ENCODE measurements around the gene ZNF708. TPM values are rescaled to one million over a fixed set of nuclear protein-coding genes. Genes with fewer than 3 reads are reported as not detected.
"Not testable (repeated sequence)": the region's sequence is repeated elsewhere in the genome, so short reads cannot be mapped to it uniquely, and the experiment has no call there.

The ZNF708 gene
- total and polyA plus RNA-seq, 11 donors: 3.1 to 8.7 (median 4.0) TPM

DNA sequence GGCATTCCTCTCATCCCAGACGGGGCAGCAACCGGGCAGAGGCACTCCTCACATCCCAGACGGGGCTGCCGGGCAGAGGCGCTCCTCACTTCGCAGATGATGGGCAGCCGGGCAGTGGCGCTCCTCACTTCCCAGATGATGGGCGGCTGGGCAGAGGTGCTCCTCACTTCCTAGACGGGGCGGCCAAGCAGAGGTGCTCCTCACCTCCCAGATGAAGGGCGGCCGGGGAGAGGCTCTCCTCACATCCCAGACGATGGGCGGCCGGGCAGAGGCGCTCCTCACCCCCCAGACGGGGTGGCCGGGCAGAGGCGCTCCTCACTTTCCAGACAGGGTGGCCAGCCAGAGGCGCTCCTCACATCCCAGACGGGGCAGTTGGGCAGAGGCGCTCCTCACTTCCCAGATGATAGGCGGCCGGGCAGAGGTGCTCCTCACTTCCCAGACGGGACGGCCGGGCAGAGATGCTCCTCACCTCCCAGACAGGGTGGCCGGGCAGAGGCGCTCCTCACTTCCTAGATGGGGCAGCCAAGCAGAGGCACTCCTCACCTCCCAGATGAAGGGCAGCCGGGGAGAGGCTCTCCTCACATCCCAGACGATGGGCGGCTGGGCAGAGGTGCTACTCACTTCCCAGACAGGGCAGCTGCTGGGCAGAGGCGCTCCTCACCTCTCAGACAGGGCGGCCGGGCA is 68.9 kb downstream of the ZNF708 start:
- no peaks in the 10 kb centered on the region for H3K9me3 ChIP-seq
- no peak overlapping the region for H3K27ac ChIP-seq
- no peak for TF ChIP-seq CTCF (IDR thresholded peaks at IDR 0.05)
- no peak for TF ChIP-seq POLR2A (IDR thresholded peaks at IDR 0.05)
- intact Hi-C loops (cut with DNase I): no loop called here
- DNase-seq (no peak), ATAC-seq (no peak)
- H3K4me3 ChIP-seq: no peak overlapping the region
- H3K36me3 ChIP-seq: no peaks in the 10 kb centered on the region
- H3K27me3 ChIP-seq: no peaks in the 10 kb centered on the region
- 89 to 96% (median 92%) methylated on average over 25 to 36 of the region's 36 CpGs for WGBS, 4 donors
- H3K4me1 ChIP-seq: no peaks in the 10 kb centered on the region

- H3K27me3 ChIP-seq; DNase-seq; H3K27ac ChIP-seq; H3K4me1 ChIP-seq; H3K4me3 ChIP-seq; H3K36me3 ChIP-seq; intact Hi-C loops (cut with DNase I); ATAC-seq; H3K9me3 ChIP-seq: not testable (repeated sequence)
- WGBS, 4 donors: 78 to 91% (median 85%) methylated on average over 15 to 27 of the region's 27 CpGs
These were observed 69.6 kb downstream of the ZNF708 start for GRCh38 chr19:21259421-21260124.

GRCh38 chr19:21256722-21257121 is 72.5 kb downstream of the ZNF708 start:
- Histone ChIP-seq H3K4me3 (no peak overlapping the region), H3K9me3 (peaks cover 0 to 4% (median 0%) of the 10 kb centered on the region in 12 donors), H3K27ac (no peak overlapping the region), H3K36me3 (no peaks in the 10 kb centered on the region), H3K4me1 (no peaks in the 10 kb centered on the region), H3K27me3 (no peaks in the 10 kb centered on the region)
- intact Hi-C loops (cut with DNase I): no loop called here
- WGBS, 4 donors: 38 to 59% (median 48%) methylated on average over 1 of the region's 1 CpG
- ATAC-seq (no peak), DNase-seq (no peak)
- TF ChIP-seq CTCF (IDR thresholded peaks at IDR 0.05): peak in 7 of 12 donors; percentile 6 to 39 (median 17)
- no peak for TF ChIP-seq POLR2A (IDR thresholded peaks at IDR 0.05)

Other genes starting within 250 kb of the ZNF708 start
- 1 to 10 TPM; 2.0 to 5.6 (median 3.3) TPM for gene ZNF714, start 247.2 kb downstream of the ZNF708 start, total RNA-seq
- gene ZNF714, start 247.2 kb downstream of the ZNF708 start, polyA plus RNA-seq: 1 to 10 TPM; 1.1 to 1.3 TPM
- 10 to 100 TPM in 6 of 9 donors, 1 to 10 TPM in 3; 4.6 to 20.0 (median 11.0) TPM for gene ZNF431, start 187.4 kb downstream of the ZNF708 start, total RNA-seq
- gene ZNF431, start 187.4 kb downstream of the ZNF708 start, polyA plus RNA-seq: 10 to 100 TPM in 1 of 2 donors, 1 to 10 TPM in 1; 6.1 to 11.1 TPM
- gene ZNF738, start 29.6 kb upstream of the ZNF708 start, total RNA-seq: 1 to 10 TPM; 2.0 to 6.0 (median 2.5) TPM
- gene ZNF738, start 29.6 kb upstream of the ZNF708 start, polyA plus RNA-seq: 1 to 10 TPM; 2.1 to 3.2 TPM
- 10 to 100 TPM in 6 of 9 donors, 1 to 10 TPM in 3; 7.2 to 18.2 (median 10.9) TPM for gene ZNF493, start 67.7 kb upstream of the ZNF708 start, total RNA-seq
- 10 to 100 TPM in 1 of 2 donors, 1 to 10 TPM in 1; 2.6 to 11.4 TPM for gene ZNF493, start 67.7 kb upstream of the ZNF708 start, polyA plus RNA-seq
- gene ZNF429, start 176.2 kb upstream of the ZNF708 start, total RNA-seq: 10 to 100 TPM in 2 of 9 donors, 1 to 10 TPM in 7; 4.6 to 10.1 (median 8.9) TPM
- gene ZNF429, start 176.2 kb upstream of the ZNF708 start, polyA plus RNA-seq: 1 to 10 TPM; 4.5 to 6.0 TPM

All from heart left ventricle (tissue), 16 donors.